T1000 (cell line): ENCODE results near the gene HOXC11.

Experiments
- DNase-seq: peaks from one replicate; lab custom pipeline; 2025; ENCODE audit warnings: mixed read lengths; lab: John Stamatoyannopoulos, UW

HOXC11 gene

DNA sequence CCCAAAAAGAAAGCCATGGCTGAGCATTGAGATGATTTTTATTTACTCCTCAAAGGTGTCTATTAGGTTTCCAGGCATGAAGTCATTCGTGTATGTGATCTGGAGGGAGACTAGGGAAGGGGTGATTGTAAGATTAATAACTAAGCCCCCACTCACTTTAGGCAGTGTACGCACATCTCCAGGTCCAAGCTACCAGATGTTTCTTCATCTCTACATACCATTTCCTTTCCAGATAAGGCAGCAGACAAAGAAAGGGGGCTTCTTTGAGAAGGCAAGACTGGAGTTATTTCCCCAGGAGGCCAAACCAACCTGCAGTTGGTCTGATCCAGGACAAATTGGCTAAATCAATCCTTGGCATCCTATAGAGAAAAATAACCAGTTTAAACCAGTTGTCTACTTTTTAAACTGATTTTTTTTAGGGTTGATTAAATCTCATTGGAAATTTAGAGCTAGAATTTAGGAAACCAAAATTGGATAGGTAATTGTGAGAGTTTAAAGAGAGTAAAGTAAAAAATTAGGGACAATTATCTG lies 30.4 kb upstream of the HOXC11 start:
- DNase-seq, result no peak

DNA sequence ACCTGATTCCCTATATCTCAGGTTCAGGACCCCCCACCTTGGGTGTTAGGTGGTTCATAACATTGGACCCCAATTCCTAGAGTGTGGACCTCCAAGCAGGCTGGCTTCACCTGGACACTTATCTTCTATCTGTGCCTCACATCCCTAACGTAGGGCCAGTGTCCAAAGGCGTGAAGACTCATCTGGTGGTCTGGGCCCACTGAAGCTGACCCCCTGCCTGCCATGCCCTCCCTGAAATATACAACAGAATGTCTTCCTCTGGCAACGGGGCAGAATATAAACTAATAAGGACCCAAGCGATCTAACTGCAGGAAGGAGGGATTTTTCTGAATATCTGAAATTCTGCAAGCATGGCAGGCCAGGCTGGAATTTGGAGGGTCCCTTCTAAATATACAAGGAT lies 28.7 kb upstream of the HOXC11 start:
- no peak for DNase-seq

DNA sequence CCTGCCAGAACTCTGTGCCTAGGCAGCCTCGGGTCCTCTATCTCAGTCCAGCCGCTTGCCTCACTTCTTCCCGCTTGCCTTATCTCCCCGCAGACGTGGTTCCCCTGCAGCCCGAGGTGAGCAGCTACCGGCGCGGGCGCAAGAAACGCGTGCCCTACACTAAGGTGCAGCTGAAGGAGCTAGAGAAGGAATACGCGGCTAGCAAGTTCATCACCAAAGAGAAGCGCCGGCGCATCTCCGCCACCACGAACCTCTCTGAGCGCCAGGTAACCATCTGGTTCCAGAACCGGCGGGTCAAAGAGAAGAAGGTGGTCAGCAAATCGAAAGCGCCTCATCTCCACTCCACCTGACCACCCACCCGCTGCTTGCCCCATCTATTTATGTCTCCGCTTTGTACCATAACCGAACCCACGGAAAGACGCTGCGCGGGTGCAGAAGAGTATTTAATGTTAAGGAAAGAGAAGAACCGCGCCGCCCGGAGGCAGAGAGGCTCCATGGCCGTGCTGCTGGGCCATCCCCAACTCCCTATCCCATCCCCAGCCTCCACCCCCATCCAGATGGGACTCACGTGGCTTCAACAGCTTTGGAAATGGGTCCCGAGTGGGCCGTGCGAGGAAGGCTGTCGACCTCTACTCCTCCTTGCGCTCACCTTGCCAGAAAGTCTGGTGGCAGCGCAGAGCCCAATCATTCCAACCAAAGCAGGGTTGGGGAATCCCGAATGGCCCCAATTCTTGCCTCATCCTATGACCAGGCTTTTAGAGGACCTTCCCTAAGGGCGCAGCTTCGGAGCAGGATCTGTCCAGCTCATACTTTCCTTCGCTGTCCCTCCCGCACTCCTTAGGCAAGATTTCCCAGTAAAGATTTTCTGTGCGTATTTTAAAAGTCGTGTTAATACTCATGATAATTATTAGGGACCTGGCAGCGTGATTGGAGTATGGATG lies 27.7 kb upstream of the HOXC11 start:
- DNase-seq, result no peak

DNA sequence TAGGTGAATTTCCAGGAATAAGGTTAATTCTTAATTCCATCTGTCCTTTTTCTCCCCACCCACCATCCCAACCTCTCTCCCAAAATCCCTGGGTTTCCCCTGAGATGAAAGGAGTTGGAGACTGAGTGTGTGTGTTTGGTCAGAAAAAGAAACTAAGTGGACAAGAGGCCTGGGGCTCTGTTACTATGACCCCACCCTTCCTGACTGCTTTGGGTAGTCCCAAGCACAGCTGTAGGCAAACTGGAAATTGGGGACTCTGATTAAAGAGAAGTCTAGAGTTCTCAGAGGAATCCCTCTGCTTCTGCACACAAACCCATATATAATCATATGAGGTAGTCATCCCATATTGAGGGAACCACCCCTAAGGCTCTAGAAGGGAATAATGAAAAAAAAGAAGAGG lies 25.2 kb upstream of the HOXC11 start:
- DNase-seq, result no peak

DNA sequence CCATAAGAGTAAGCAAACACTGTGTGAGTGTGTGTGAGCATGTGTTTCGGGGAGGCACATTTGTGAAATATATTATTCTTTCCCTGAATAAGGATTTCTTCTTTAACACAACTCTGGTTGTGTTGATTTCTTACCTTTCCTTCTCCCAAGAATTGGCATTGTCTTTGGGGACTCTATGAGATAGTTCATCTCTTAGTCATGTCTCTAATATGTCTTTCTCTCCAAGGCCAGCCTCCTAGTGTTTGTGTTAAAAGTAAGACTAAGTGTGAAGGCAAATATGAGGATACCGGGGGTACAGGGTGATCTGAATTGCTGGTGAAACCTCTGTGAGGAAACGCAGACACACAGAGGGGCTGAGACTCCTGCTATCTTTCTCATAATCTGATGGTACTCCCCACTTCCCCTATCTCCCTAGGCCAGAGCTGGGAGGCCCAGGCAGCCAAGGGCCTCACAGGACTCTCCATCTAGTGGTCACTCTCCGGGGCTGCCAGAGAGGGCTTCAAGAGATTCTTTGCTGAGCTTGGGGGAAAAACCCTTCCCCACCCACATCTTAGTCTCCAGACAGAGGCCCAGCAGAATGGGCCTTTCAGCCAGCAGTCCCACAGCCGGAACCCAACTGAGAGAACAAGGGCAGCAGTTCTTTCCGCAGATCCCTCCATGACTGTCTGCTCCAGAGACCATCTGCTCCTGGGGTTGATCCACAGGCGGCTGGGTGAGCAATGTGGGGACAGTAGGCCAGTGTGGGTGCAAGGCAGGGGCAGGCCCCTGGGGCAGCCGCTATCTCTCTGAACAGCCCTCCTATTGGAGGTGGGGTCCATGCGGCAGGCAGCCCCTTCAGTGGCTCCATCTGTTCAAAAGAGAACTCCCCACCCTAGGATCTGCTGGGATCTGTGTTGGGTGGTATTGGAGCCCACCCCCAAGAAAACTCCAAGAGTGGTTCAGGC lies 24.0 kb upstream of the HOXC11 start:
- no peak for DNase-seq

DNA sequence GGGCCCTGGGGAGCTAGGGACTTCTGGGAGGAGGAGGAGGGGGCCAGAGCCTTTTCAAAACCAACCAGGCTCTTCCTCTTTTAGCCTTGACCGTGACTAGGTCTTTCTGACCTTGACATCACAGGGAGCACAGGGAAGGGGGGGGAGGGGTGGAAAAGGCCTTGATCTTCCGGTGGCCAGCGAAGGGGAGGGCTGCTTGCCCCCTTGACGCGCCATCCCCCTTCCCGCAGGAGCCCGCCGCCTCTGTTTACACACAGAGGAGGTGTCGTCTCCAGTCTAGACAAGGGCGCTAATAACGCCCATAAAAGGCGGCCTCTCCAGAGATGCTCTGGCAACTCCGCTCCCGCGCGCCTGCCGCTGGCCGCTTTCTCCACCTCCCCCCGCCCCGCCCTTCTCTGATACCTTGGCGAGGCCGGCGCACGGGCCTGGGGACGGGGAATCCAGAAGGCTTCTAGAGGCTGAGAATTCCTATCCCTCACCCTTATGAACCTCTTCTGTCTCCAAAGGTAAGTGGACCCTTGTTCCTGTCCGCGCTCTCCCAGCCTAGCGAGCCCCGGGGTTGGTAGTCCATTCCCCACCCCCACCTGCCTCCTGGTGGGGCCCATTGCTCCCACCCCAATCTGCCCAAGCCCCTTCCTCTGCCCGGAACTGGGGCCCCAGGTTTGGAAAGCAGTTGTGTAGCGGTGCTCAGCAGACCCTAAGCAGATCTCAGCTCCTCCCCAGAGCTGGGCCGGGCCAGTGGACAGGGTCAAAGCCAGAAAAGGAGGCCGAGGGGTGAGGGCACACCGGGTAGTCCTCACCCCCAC lies 23.1 kb upstream of the HOXC11 start:
- DNase-seq, result no peak

DNA sequence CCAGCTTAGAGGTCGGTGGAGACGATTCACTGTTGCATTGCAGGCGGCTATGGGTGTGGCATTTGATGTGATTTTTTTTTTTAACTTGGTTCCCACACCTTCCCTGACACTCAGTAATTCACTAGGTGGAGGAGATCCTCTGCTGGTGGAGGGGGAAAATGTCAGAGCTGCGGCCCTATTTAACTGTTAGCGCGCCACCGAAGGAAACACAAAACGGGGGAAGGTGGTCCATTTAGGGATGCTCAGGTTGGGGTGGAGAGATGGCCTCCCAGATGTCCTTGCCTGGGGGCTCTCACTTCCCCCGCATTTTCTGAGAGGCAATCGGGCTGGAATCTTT lies 22.5 kb upstream of the HOXC11 start:
- no peak for DNase-seq

DNA sequence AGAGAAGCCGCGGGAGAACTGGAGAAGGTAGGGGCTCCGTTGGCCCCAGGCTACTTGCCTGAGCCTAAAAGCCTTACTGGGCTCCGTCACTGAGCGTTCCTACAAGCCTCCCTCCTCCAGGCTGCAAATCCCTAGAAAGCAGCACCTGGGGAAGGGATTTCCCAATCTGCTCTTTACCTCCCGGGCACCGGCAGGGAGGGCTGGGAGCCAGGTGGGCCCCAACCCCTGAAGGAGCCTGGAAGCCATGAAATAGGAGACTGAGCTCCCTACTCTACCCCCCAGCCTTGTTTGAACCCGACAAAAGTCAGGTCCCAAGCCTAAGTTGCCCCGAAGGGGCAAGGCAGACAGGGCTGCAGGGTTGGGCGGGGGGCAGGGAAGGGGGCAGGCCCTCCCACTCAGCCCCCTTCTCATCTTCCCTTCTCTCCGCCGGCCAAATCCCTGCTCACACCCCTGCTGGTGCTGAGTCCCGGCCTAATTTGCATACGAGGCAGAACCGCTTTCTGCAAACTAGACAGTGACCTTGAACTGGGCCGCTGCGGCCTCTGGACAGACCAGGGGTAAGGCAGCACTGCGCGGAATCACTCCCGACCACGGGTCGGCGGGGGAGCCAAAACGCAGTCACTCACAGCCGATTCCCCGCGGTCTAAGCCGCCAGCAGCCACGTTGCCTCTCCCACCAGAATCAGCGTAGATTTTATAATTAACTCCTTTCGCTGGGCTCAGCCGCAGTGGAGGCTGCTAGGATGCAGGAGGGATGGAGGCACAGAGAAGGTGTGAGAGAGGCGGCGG lies 21.9 kb upstream of the HOXC11 start:
- DNase-seq, result no peak

DNA sequence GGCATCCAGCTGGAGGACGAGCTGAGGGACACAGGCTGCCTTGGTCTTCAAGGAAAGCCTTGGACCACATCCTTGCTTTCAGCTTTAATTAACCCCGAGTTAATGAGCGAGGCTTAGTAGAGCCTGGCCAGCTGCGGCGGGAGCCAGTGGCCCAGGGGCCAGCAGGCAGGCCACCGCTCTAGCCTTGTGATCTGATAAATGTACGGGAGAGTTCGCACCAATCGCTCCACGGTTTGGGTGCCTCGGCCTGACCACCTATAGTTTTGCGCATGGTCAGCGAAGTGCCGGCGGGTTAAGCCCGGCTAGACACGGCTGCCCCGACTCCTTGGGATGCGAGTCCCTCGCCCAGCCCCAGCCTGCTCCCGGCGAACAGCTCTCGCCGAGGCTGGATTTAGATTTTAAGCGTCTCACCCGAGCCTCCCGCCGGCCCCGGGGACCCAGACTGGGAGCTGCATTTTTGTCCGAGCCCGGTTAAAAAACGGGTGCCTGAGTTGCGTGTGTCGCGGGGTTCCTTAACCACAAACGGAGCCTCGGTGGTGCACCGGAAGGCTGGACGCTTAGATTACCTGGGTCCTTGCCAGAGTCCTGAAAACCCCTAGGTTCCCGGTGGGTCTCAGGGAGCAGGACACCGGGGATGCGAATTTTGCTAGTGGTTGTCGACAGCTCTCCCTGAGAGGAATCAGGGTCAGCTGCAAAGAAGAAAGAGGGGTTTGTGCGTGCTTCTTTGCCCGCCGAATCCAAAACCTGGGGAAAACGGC lies 21.2 kb upstream of the HOXC11 start:
- no peak for DNase-seq

DNA sequence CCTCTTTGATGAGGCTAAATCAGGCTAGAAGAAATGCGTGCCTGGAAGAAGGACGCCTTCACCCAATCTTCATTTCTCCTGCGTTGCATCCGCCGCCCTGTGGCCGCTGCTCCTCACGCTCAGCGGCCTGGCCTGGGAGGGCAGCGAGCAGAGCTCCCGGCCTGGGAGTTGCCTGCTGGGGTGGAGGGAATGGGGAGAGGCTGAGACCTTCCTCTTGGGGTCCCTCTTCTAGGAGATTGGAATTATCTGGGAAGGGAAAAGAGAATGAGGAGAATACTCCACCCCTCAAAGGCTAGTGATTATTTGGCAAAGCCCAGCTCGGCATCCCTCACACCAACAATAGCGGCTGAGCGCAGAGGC lies 20.6 kb upstream of the HOXC11 start:
- no peak for DNase-seq

DNA sequence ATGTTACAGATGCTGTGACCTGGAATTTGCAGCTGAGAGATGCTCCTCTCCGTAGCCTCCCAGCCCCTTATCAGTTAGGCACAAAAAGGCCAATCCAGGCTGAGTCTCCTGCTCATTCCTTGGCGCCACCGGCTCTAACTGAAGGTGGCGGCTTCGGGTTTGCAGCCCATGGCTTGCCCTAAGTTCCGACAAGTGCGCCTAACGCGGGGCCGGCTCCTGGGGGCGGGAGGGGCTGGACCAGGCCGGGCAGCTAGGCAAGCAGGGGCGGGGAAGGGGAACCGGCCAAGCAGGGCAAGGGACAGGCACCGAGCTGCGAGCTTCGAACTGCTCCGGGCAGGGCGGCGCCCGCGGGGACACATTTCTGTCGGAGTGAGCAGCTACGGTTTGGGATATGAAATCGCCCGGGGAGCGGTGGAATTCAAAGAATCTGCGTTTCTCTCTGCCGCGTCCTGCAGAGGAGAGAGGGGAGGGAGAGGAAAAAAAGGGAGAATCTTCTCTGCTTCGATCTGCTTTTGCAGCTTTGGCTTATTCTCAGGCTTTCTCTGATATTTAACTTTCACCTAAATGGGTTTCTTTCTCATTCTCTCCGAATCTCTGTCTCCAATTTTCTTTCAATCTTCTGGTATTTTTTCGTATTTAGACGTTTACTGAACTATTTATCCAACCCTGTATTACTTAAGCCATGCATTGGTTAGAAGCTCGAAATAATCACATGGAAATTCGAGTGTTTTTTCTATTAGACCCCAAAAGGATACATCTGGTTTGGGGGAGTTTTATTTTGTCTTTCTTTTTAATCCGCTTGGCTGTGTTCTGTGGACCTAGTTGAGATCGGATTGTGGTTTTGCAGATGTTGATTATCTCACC lies 19.8 kb upstream of the HOXC11 start:
- DNase-seq, result no peak

DNA sequence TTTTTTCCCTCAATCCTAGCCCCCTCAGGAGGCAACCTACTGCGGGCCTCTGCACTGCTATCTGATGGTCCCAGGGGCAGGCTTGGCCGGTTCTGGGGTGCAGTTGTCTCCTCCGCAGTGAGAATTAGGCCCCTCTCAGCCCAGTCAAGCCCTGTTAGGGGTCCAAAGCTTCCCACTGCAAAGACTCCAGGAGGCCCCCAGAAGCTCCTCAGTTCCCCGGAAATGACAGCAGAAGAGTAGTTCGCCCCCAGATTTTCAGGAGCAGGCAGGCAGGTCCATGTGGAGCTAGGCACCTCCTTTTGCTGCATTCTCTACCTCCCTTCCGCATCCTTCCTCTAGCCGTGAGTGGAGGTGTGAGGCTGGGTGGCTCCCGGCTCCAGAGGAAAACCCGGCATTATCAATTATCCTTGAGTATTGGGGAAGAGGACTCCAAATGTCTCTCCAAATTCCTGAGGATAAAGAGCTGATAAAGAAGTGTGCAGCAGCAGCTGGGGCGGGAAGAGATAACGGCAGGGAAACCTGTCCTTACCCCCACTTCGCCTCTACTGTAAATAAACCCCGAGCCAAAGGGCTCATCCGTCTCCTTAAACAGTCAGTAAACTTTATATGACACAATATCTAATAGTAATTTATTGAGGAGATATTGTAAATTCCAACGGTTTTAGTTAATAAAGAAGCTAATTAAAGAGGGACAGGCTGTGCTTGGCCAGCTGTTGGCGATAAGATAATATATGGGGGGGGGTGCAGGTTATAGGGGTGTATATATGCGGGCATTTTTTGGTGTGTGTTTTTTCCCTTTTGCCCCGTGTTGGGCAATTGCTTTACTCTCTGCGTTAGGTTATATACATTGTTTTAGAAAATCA lies 18.9 kb upstream of the HOXC11 start:
- no peak for DNase-seq

DNA sequence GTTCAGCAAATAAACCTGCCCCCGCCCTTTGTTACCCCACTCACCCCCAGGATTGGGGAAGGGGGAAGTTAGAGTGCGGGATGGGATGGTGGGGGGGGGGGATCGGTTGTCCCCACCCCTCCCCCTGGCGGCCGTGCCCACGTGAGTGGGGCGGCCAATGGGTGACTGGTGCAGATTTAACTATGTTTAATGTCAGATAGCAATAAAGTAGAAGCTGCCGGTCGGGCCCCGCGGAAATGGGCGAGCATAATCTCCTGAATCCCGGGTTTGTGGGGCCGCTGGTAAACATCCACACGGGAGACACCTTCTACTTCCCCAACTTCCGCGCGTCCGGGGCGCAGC lies 18.3 kb upstream of the HOXC11 start, which contains the start of gene HOXC12:
HOXC12 (plus strand) TSS at position 210 of the 342 bp plus-strand sequence; CDS start at position 237, 27 bp downstream.
- DNase-seq, result no peak

DNA sequence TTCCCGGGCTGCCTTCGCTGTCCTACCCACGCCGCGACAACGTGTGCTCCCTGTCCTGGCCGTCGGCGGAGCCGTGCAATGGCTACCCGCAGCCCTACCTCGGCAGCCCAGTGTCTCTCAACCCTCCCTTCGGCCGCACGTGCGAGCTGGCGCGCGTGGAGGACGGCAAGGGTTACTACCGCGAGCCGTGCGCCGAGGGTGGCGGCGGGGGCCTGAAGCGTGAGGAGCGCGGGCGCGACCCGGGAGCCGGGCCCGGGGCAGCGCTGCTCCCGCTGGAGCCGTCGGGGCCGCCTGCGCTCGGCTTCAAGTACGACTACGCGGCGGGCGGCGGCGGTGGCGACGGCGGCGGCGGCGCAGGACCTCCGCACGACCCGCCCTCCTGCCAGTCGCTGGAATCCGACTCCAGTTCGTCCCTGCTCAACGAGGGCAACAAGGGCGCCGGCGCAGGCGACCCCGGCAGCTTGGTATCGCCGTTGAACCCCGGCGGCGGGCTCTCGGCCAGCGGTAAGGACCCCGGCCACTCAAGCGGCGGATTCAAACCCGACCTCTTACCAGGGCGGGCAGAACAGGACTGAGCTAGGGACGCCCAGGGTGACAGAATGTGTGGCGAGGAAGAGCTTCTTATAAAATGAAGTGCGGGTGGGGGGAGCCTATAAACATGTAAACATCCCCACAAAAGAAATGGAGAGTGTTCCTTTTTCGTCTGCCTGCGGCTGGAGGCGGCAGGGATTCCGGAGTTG lies 17.7 kb upstream of the HOXC11 start:
- DNase-seq, result no peak

DNA sequence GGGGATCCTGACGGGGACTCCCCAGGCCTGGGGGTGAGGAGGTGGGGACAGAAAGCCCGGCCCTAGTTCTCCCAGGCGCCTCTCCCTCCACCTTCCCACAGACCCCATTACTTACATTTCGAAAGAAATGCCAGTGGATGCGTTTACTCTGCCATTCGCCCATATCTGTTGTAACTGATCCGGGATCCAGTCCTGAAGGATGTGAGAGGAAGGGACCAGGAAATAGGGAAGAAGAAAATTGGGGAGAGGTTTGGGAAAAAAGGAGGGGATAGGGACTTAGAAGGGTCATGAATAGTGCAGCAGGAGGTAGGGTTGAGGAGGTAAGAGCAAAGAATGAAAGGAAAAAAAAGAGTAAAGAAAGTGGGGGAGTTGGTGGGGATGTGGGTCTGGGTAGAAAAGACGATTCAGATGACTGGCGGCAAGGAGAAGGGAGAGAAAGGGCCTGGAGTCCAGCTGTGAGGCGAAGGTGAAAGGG lies 17.1 kb upstream of the HOXC11 start:
- no peak for DNase-seq

DNA sequence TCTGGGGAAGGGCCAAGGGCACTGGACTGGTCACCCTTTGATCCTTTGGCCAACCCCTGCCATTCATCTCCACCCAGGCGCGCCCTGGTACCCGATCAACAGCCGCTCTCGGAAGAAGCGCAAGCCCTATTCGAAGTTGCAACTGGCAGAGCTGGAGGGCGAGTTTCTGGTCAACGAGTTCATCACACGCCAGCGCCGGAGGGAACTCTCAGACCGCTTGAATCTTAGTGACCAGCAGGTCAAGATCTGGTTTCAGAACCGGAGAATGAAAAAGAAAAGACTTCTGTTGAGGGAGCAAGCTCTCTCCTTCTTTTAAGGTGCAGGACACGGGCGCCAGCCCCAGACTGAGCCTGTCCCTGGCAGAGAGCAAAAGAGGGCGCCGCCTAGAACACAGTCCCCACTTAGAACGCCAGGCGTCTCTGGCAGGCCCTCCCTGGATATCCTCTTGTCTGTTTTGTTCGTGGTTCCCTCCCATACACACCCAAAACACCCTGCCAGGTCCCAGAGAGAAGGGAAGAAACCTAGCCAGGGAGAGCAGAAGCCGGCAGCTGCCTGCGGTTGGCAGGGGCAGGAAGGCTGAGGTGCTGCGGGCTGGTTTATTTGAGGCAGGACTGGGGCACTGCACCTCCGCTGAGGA lies 16.6 kb upstream of the HOXC11 start:
- DNase-seq, result no peak

DNA sequence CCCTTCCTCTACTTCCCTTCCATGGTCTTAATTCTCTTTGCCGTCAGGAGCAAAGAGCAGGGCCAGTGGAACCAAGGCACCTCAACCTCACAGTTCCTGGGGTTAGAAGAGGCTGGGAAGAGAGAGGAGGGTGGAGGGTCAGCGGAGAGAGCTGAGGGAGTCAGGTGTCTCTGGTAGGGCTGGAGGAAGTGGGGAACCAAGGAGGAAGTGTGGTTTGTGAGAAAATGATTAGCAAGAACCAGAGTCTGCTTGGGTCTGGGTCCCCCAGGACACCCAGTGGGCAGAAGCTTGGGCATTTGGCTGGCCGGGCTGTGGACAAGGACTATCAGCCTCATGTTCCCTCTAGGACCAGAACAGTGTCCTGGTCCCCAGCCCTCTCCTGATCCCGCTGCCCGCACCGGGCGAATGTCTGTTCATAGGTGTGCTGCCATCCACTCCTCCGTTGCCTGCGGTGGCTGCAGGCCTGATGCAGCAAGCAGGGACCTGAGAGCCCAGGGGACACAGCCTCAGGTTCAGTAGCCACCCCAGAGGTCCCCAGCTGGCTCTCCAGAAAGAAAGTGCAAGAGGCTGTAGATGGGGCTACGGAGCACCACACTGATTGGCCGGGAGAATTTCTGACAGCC lies 15.9 kb upstream of the HOXC11 start:
- no peak for DNase-seq
